Loucy (cell line): ENCODE measurements around the gene WNT2B.

Source experiments
- CTCF ChIP-seq: fragments of 200-600 bp; sonication (generic); conservative IDR thresholded peaks from 2 replicates; pipeline ENCODE4 v1.5.1; 2014; ENCODE audit warnings: mild to moderate bottlenecking, antibody characterized with exemption, low read length
- EZH2phosphoT487 ChIP-seq: fragments of 200-600 bp; IDR thresholded peaks from 2 replicates; pipeline ENCODE4 v1.6.1; 2018; ENCODE audit warnings: antibody characterized with exemption, mild to moderate bottlenecking, moderate library complexity, borderline replicate concordance

GRCh38 chr1:112533029-112533428 is 24.3 kb downstream of the WNT2B start:
- TF ChIP-seq CTCF (no peak), EZH2phosphoT487 (no peak)
